ENCODE results near the gene HCN3. TPM values are rescaled to one million over a fixed set of nuclear protein-coding genes. Genes with fewer than 3 reads are reported as not detected.

HCN3 gene
- total and polyA plus RNA-seq, 2 donors (not counting 3 experiments of a cell fraction or from before 2014, with no cell fraction given): 3.3 to 4.1 TPM

GRCh38 chr1:155309423-155310021, 32.3 kb downstream of the HCN3 start:
- Histone ChIP-seq H4K20me1 (replicated peaks; ENCODE audit: control insufficient read depth, extremely low read depth, insufficient read depth, low read length) (no peaks in the 10 kb centered on the region), H3K9me3 (replicated peaks; ENCODE audit: control insufficient read depth, insufficient read depth, low read length) (no peaks in the 10 kb centered on the region), H3K36me3 (ENCODE audit: control insufficient read depth in 2 of 2, extremely low read depth in 1 of 2, insufficient read depth in 2 of 2, low read length in 2 of 2) (peaks cover 9 to 13% of the 10 kb centered on the region in 2 experiments), H3K27me3 (ENCODE audit: control insufficient read depth in 2 of 2, insufficient read depth in 2 of 2, low read length in 2 of 2) (no peaks in the 10 kb centered on the region), H3K9ac (replicated peaks; ENCODE audit: extremely low read depth, insufficient read depth, low read length) (peak overlapping the region; percentile 94), H3K4me3 (replicated peaks in 1 of 3; ENCODE audit: insufficient read depth in 1 of 3, low read depth in 1 of 3, low read length in 3 of 3) (peak overlapping the region; percentile 47 to 86 (median 84)), H3K79me2 (ENCODE audit: control insufficient read depth, insufficient read depth, low read length) (peaks cover 48% of the 10 kb centered on the region), H3K4me2 (ENCODE audit: insufficient read depth, low read length) (peak overlapping the region; percentile 75), H3K9me1 (replicated peaks; ENCODE audit: control insufficient read depth, extremely low read depth, insufficient read depth, low read length) (no peaks in the 10 kb centered on the region), H3K4me1 (ENCODE audit: control insufficient read depth, extremely low read depth, insufficient read depth, low read length) (peaks cover 24% of the 10 kb centered on the region), H3K27ac (ENCODE audit: insufficient read depth, low read depth, low read length) (peak overlapping the region; percentile 88), H2AFZ (ENCODE audit: low read depth, low read length) (no peak overlapping the region)
- POLR2A ChIA-PET: interaction anchor here (1.1 kb wide), 1 partner anchor 11 kb away, joined by 4 read pairs; the partner anchor contains the start of gene RUSC1
- DNase-seq (ENCODE audit: low read depth, low spot score) (peak; percentile 69), FAIRE-seq (no peak)
- dilution Hi-C loops (cut with MboI; ENCODE audit: extremely low pct_ligation_motif_present, low sequenced_read_pairs): no loop called here
- no peak for TF ChIP-seq JUN (IDR thresholded peaks at IDR 0.05; ENCODE audit: borderline replicate concordance, insufficient read depth, insufficient read length, low read depth)
- TF ChIP-seq EZH2 (IDR thresholded peaks at IDR 0.05; ENCODE audit: borderline replicate concordance, low read depth, low read length, severe bottlenecking): no peak
- no peak for TF ChIP-seq GATA2 (IDR thresholded peaks at IDR 0.05; ENCODE audit: insufficient read depth, insufficient read length, low read depth, low read length)
- peak; percentile 67 for TF ChIP-seq POLR2A (IDR thresholded peaks at IDR 0.05; ENCODE audit: low read depth, low read length)
- no peak for TF ChIP-seq MAX (IDR thresholded peaks at IDR 0.05; ENCODE audit: insufficient read depth, insufficient read length)
- no peak for TF ChIP-seq FOS (IDR thresholded peaks at IDR 0.05; ENCODE audit: borderline replicate concordance, insufficient read depth, low read length)
- peak in 1 of 2 donors; percentile 10 for TF ChIP-seq CTCF (IDR thresholded peaks at IDR 0.05; ENCODE audit: extremely low read depth in 1 of 2, insufficient read depth in 1 of 2, low read depth in 1 of 2, low read length in 2 of 2)
- peak; percentile 82 for TF ChIP-seq POLR2AphosphoS5 (IDR thresholded peaks at IDR 0.05; ENCODE audit: insufficient read depth, low read depth, low read length)
- TF ChIP-seq MYC (IDR thresholded peaks at IDR 0.05; ENCODE audit: low read depth, low read length): peak; percentile 7
- intact Hi-C loops (cut with micrococcal nuclease): loop anchor here (1.0 to 5.0 kb wide), 4 partner anchors 14 to 117 kb away; partner anchors contain the start of genes CLK2 and MTX1
- no TSS peak for BruUV-seq (replicated peaks)
- CTCF ChIA-PET: interaction anchor here (1.4 to 1.8 kb wide), 3 partner anchors 11 to 59 kb away, joined by 4 to 9 read pairs (median 6); partner anchors contain the start of gene RUSC1
